Uterus (tissue), 2 donors: ENCODE measurements around the gene FOXQ1.

Experiments
- CTCF ChIP-seq, 4 experiments: fragments of 200-600 bp in 2 of 4; fragments of 450-650 bp in 2 of 4; sonication (generic) in 2 of 4; IDR thresholded peaks; one replicate each; pipeline ENCODE4 v1.5.1; 2016 to 2019; ENCODE audit warnings: antibody characterized with exemption in 4 of 4, mild to moderate bottlenecking in 2 of 4, moderate library complexity in 1 of 4
- POLR2A ChIP-seq, 2 donors: fragments of 450-650 bp; IDR thresholded peaks; one replicate each; pipeline ENCODE4 v1.6.1; 2016; ENCODE audit warnings: antibody characterized with exemption in 2 of 2, mild to moderate bottlenecking in 1 of 2, moderate library complexity in 1 of 2

- TF ChIP-seq CTCF (IDR thresholded peaks at IDR 0.05) (no peak), POLR2A (IDR thresholded peaks at IDR 0.05) (no peak)
These were observed 24.8 kb upstream of the FOXQ1 start for GRCh38 chr6:1287103-1287591.
